ENCODE results near the gene SFTPA1. TPM values are rescaled to one million over a fixed set of nuclear protein-coding genes. Genes with fewer than 3 reads are reported as not detected.
"Not testable (repeated sequence)": the region's sequence is repeated elsewhere in the genome, so short reads cannot be mapped to it uniquely, and the experiment has no call there.

Gene SFTPA1
- total RNA-seq, 1 donor from 2014 or later = not detected

GRCh38 chr10:79595510-79595909 is 15.2 kb upstream of the SFTPA1 start:
- peaks cover 4% of the 10 kb centered on the region for H3K36me3 Mint-ChIP-seq (ENCODE audit: unreplicated experiment)
- H3K27me3 Mint-ChIP-seq (ENCODE audit: unreplicated experiment) = peaks cover 44% of the 10 kb centered on the region
- no peaks in the 10 kb centered on the region for H3K4me1 Mint-ChIP-seq (ENCODE audit: unreplicated experiment)
- no peak for TF ChIP-seq CTCF (IDR thresholded peaks at IDR 0.05)
- no peak overlapping the region for H3K4me3 Mint-ChIP-seq (ENCODE audit: unreplicated experiment)
- no peak overlapping the region for H3K27ac Mint-ChIP-seq (ENCODE audit: unreplicated experiment)
- peaks cover 15% of the 10 kb centered on the region for H3K9me3 Mint-ChIP-seq (ENCODE audit: unreplicated experiment)
- no peak for DNase-seq (ENCODE audit: extremely low spot score, unreplicated experiment)

GRCh38 chr10:79599644-79600043 is 11.1 kb upstream of the SFTPA1 start:
- H3K36me3 Mint-ChIP-seq (ENCODE audit: unreplicated experiment); H3K27ac Mint-ChIP-seq (ENCODE audit: unreplicated experiment); DNase-seq (ENCODE audit: extremely low spot score, unreplicated experiment); H3K4me3 Mint-ChIP-seq (ENCODE audit: unreplicated experiment); H3K4me1 Mint-ChIP-seq (ENCODE audit: unreplicated experiment): not testable (repeated sequence)
- Mint-ChIP-seq H3K27me3 (ENCODE audit: unreplicated experiment) (peaks cover 43% of the 10 kb centered on the region), H3K9me3 (ENCODE audit: unreplicated experiment) (peaks cover 15% of the 10 kb centered on the region)

- DNase-seq (ENCODE audit: extremely low spot score, unreplicated experiment) = no peak
- no peak for TF ChIP-seq CTCF (IDR thresholded peaks at IDR 0.05)
- Mint-ChIP-seq H3K36me3 (ENCODE audit: unreplicated experiment) (peaks cover 4% of the 10 kb centered on the region), H3K4me3 (ENCODE audit: unreplicated experiment) (no peak overlapping the region), H3K27me3 (ENCODE audit: unreplicated experiment) (peaks cover 53% of the 10 kb centered on the region), H3K9me3 (ENCODE audit: unreplicated experiment) (peaks cover 15% of the 10 kb centered on the region), H3K27ac (ENCODE audit: unreplicated experiment) (no peak overlapping the region), H3K4me1 (ENCODE audit: unreplicated experiment) (no peaks in the 10 kb centered on the region)
These were observed 8.8 kb upstream of the SFTPA1 start for GRCh38 chr10:79601939-79602338.

- no peak overlapping the region for H3K4me3 Mint-ChIP-seq (ENCODE audit: unreplicated experiment)
- H3K36me3 Mint-ChIP-seq (ENCODE audit: unreplicated experiment) = peaks cover 4% of the 10 kb centered on the region
- H3K27me3 Mint-ChIP-seq (ENCODE audit: unreplicated experiment) = peaks cover 53% of the 10 kb centered on the region
- peaks cover 9% of the 10 kb centered on the region for H3K9me3 Mint-ChIP-seq (ENCODE audit: unreplicated experiment)
- H3K4me1 Mint-ChIP-seq (ENCODE audit: unreplicated experiment) = no peaks in the 10 kb centered on the region
- TF ChIP-seq CTCF (IDR thresholded peaks at IDR 0.05) = no peak
- DNase-seq (ENCODE audit: extremely low spot score, unreplicated experiment) = no peak
- H3K27ac Mint-ChIP-seq (ENCODE audit: unreplicated experiment) = no peak overlapping the region
These were observed 7.8 kb upstream of the SFTPA1 start for GRCh38 chr10:79602953-79603352.

- no peaks in the 10 kb centered on the region for H3K9me3 Mint-ChIP-seq (ENCODE audit: unreplicated experiment)
- peaks cover 53% of the 10 kb centered on the region for H3K27me3 Mint-ChIP-seq (ENCODE audit: unreplicated experiment)
- H3K27ac Mint-ChIP-seq (ENCODE audit: unreplicated experiment) = no peak overlapping the region
These were observed 6.4 kb upstream of the SFTPA1 start for GRCh38 chr10:79604294-79604693.

More at GRCh38 chr10:79604294-79604693, 6.4 kb upstream of the SFTPA1 start:
- H3K4me1 Mint-ChIP-seq (ENCODE audit: unreplicated experiment) = no peaks in the 10 kb centered on the region
- no peak overlapping the region for H3K4me3 Mint-ChIP-seq (ENCODE audit: unreplicated experiment)
- TF ChIP-seq CTCF (IDR thresholded peaks at IDR 0.05) = no peak
- no peak for DNase-seq (ENCODE audit: extremely low spot score, unreplicated experiment)
- H3K36me3 Mint-ChIP-seq (ENCODE audit: unreplicated experiment) = no peaks in the 10 kb centered on the region
